Natural killer cell (primary cell): Measurements from ENCODE around the gene FAM83F. TPM values are rescaled to one million over a fixed set of nuclear protein-coding genes. Genes with fewer than 3 reads are reported as not detected.

Experiments
- ATAC-seq, 3 donors: fragments of 150-1000 bp in 2 of 3; fragments of 200-7000 bp in 1 of 3; cut with Tn5 transposase; 1 replicate in 1 of 3; 2 replicates in 2 of 3; pipeline ENCODE4 v1.10.0; 2021; ENCODE audit warnings: mild to moderate bottlenecking in 2 of 3, moderate library complexity in 2 of 3
- DNase-seq, 2 donors: peaks; one replicate each; pipeline versions ENCODE4 v3.0.0 to v3.0.0-alpha.2; 2013 to 2021; ENCODE audit warnings: mixed read lengths in 1 of 2
- H3K27ac ChIP-seq: one replicate; pipeline ENCODE4 v1.5.1; 2013; ENCODE audit warnings: mild to moderate bottlenecking, low read length
- H3K27me3 ChIP-seq: one replicate; pipeline ENCODE4 v1.6.1; 2013; ENCODE audit warnings: low read length; ENCODE audit not compliant: control insufficient read depth, insufficient read depth
- H3K36me3 ChIP-seq: one replicate; pipeline ENCODE4 v1.6.1; 2013; ENCODE audit warnings: low read length; ENCODE audit not compliant: control insufficient read depth, insufficient read depth
- H3K4me1 ChIP-seq: one replicate; pipeline ENCODE4 v1.6.1; 2013; ENCODE audit warnings: low read length; ENCODE audit not compliant: control insufficient read depth, insufficient read depth
- H3K4me3 ChIP-seq: one replicate; pipeline ENCODE4 v1.5.1; 2013; ENCODE audit warnings: low read length
- H3K9me3 ChIP-seq: one replicate; pipeline ENCODE4 v1.6.1; 2013; ENCODE audit warnings: low read length; ENCODE audit not compliant: control insufficient read depth, insufficient read depth
- H3K27ac Mint-ChIP-seq, 2 donors: one replicate each; pipeline ENCODE4 v1.8.0; 2022; ENCODE audit warnings: mild to moderate bottlenecking in 2 of 2, mixed read lengths in 2 of 2, moderate library complexity in 1 of 2
- H3K27me3 Mint-ChIP-seq, 2 donors: one replicate each; pipeline ENCODE4 v1.8.0; 2022; ENCODE audit warnings: low read depth in 2 of 2, mixed read lengths in 2 of 2
- H3K36me3 Mint-ChIP-seq: one replicate; pipeline ENCODE4 v1.8.0; 2022; ENCODE audit warnings: mixed read lengths
- H3K4me1 Mint-ChIP-seq, 2 donors: one replicate each; pipeline ENCODE4 v1.8.0; 2022; ENCODE audit warnings: mixed read lengths in 2 of 2
- H3K4me3 Mint-ChIP-seq: one replicate; pipeline ENCODE4 v1.8.0; 2022; ENCODE audit warnings: mild to moderate bottlenecking, moderate library complexity, mixed read lengths
- H3K9me3 Mint-ChIP-seq, 2 donors: one replicate each; pipeline ENCODE4 v1.8.0; 2022; ENCODE audit warnings: mixed read lengths in 2 of 2
- CTCF ChIP-seq: fragments of 200-600 bp; IDR thresholded peaks from one replicate; pipeline ENCODE4 v1.8.0; 2022; ENCODE audit warnings: antibody characterized with exemption
- WGBS: methylation state at CpG from one replicate; pipeline ENCODE4 v1.1.7; 2013; ENCODE audit warnings: missing lambda C conversion rate; ENCODE audit not compliant: insufficient coverage; 5-methylcytosine and 5-hydroxymethylcytosine counted together
- intact Hi-C: fragments of 100-400 bp; cut with micrococcal nuclease; formaldehyde crosslinking; loops from one replicate; pipeline ENCODE4 v1.14.2; 2022
- total RNA-seq, 4 donors: library from RNA; stranded (reverse); fragments of 120-200 nt in 1 of 4; gene quantifications; one replicate each; pipeline versions ENCODE4 v1.2.3 to v1.2.4, GENCODE V29; 2013 to 2022

Gene FAM83F
- total RNA-seq, 3 donors from 2014 or later (not counting 1 experiment from before 2014, with no cell fraction given) = 1.0 to 7.5 TPM; not detected in 1

GRCh38 chr22:40006641-40007040 lies 11.9 kb downstream of the FAM83F start:
- H3K36me3 ChIP-seq = no peaks in the 10 kb centered on the region
- 88% methylated on average over 8 of the region's 8 CpGs for WGBS
- H3K27me3 ChIP-seq = peaks cover 18% of the 10 kb centered on the region
- no peaks in the 10 kb centered on the region for H3K9me3 ChIP-seq
- Mint-ChIP-seq H3K9me3 (no peaks in the 10 kb centered on the region), H3K27me3 (peaks cover 31 to 40% of the 10 kb centered on the region in 2 donors), H3K36me3 (no peaks in the 10 kb centered on the region), H3K4me3 (no peak overlapping the region), H3K4me1 (peaks cover 19 to 29% of the 10 kb centered on the region in 2 donors), H3K27ac (no peak overlapping the region)
- ATAC-seq = no peak
- DNase-seq = no peak
- H3K27ac ChIP-seq = no peak overlapping the region
- no peak overlapping the region for H3K4me3 ChIP-seq
- TF ChIP-seq CTCF = no peak
- H3K4me1 ChIP-seq = peaks cover 16% of the 10 kb centered on the region
- intact Hi-C loops = no loop called here

GRCh38 chr22:40007853-40008710 lies 13.3 kb downstream of the FAM83F start:
- no peaks in the 10 kb centered on the region for H3K36me3 Mint-ChIP-seq
- Histone ChIP-seq H3K4me1 (peaks cover 16% of the 10 kb centered on the region), H3K36me3 (no peaks in the 10 kb centered on the region), H3K27me3 (peaks cover 18% of the 10 kb centered on the region), H3K4me3 (no peak overlapping the region), H3K27ac (no peak overlapping the region), H3K9me3 (no peaks in the 10 kb centered on the region)
- DNase-seq (no peak), ATAC-seq (peak in 2 of 3 donors; percentile 51 to 64)
- H3K27me3 Mint-ChIP-seq = peaks cover 37 to 49% of the 10 kb centered on the region in 2 donors
- intact Hi-C loops = no loop called here
- 81% methylated on average over 27 of the region's 27 CpGs for WGBS
- peaks cover 19 to 29% of the 10 kb centered on the region in 2 donors for H3K4me1 Mint-ChIP-seq
- no peaks in the 10 kb centered on the region for H3K9me3 Mint-ChIP-seq
- no peak overlapping the region for H3K4me3 Mint-ChIP-seq
- TF ChIP-seq CTCF = no peak
- no peak overlapping the region for H3K27ac Mint-ChIP-seq

- Mint-ChIP-seq H3K9me3 (no peaks in the 10 kb centered on the region), H3K4me1 (peaks cover 19 to 29% of the 10 kb centered on the region in 2 donors), H3K36me3 (no peaks in the 10 kb centered on the region), H3K27ac (peak overlapping the region in 1 of 2 donors; percentile 19), H3K4me3 (peak overlapping the region; percentile 65), H3K27me3 (peaks cover 40 to 54% of the 10 kb centered on the region in 2 donors)
- Histone ChIP-seq H3K4me1 (peaks cover 16% of the 10 kb centered on the region), H3K27me3 (peaks cover 18% of the 10 kb centered on the region), H3K36me3 (no peaks in the 10 kb centered on the region), H3K4me3 (no peak overlapping the region), H3K27ac (no peak overlapping the region), H3K9me3 (no peaks in the 10 kb centered on the region)
- ATAC-seq (no peak), DNase-seq (no peak)
- 81% methylated on average over 10 of the region's 10 CpGs for WGBS
- no peak for TF ChIP-seq CTCF
- intact Hi-C loops = no loop called here
These were observed 14.1 kb downstream of the FAM83F start for GRCh38 chr22:40008726-40009291.
